ENCODE measurements around the gene CDK2. TPM values are rescaled to one million over a fixed set of nuclear protein-coding genes. Genes with fewer than 3 reads are reported as not detected.
"Not testable (repeated sequence)": the region's sequence is repeated elsewhere in the genome, so short reads cannot be mapped to it uniquely, and the experiment has no call there.

CDK2 gene
- total and polyA plus RNA-seq, 7 donors, result 5.1 to 13.9 (median 8.4) TPM

DNA sequence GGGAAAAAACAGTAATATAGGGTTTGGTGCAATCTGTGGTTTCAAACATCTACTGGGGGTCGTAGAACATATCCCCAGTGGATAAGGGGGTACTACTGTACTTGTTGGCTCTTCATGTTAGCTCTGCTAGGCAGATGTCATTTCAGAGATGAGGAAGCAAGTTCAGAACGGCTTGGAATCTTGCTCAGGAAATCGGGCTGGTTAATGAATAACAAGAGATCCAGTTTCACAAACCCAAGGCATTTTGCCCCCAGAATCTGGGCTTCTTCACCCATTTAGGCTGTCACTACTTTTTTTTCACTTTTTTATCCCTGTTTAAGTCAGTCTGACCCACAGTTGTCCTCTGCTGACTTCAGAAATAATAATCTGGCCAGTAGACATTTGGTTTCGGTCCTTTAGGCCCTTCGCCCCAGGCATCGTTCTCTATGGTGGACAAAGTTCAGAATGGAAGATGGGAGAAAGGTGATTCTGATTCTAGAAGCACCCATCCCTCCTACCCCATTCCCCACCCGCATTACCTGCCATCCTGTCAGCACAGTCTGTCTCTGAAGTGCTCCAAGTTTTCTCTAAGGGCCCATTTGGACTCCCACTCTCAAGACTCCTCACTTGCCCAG is 35.0 kb downstream of the CDK2 start:
- Histone ChIP-seq H3K9me3 (no peaks in the 10 kb centered on the region), H3K27ac (peak overlapping the region; percentile 78), H3K36me3 (ENCODE audit: insufficient read depth in 1 of 2, low read depth in 1 of 2) (peaks cover 0 to 28% of the 10 kb centered on the region in 2 donors), H3K4me3 (no peak overlapping the region), H3K27me3 (ENCODE audit: insufficient read depth in 3 of 3, low read length in 2 of 3) (no peaks in the 10 kb centered on the region), H3K4me1 (peaks cover 17% of the 10 kb centered on the region)
- DNase-seq (no peak), ATAC-seq (no peak)
- intact Hi-C loops (cut with DNase I), result loop anchor here in 1 of 2 donors (10.0 kb wide), 1 partner anchor 103 kb away; the partner anchor contains the start of gene PA2G4
- 62 to 75% (median 69%) methylated on average over 7 of the region's 7 CpGs for WGBS, 3 donors
- no peak for TF ChIP-seq CTCF (IDR thresholded peaks at IDR 0.05)

DNA sequence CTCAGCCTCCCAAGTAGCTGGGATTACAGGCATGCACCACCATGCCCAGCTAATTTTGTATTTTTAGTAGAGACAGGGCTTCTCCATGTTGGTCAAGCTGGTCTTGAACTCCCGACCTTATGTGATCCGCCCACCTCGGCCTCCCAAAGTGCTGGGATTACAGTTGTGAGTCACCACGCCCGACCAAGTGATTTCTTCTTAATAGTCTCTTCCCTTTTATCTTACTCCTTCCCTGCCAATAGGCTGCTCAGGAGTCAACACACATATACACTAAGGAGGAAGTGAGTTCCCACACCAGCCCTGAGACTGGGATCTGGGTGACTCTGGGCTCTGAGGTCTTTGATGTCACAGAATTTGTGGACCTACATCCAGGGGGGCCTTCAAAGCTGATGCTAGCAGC is 36.7 kb downstream of the CDK2 start:
- WGBS, 3 donors, result 81 to 91% (median 85%) methylated on average over 5 of the region's 5 CpGs
- peaks cover 0 to 28% of the 10 kb centered on the region in 2 donors for H3K36me3 ChIP-seq (ENCODE audit: insufficient read depth in 1 of 2, low read depth in 1 of 2)
- not testable (repeated sequence) for DNase-seq; ATAC-seq; H3K27me3 ChIP-seq (ENCODE audit: insufficient read depth in 3 of 3, low read length in 2 of 3); H3K27ac ChIP-seq; H3K4me3 ChIP-seq; H3K9me3 ChIP-seq; H3K4me1 ChIP-seq
- intact Hi-C loops (cut with DNase I), result loop anchor here in 1 of 2 donors (10.0 kb wide), 1 partner anchor 101 kb away; the partner anchor contains the start of gene PA2G4

DNA sequence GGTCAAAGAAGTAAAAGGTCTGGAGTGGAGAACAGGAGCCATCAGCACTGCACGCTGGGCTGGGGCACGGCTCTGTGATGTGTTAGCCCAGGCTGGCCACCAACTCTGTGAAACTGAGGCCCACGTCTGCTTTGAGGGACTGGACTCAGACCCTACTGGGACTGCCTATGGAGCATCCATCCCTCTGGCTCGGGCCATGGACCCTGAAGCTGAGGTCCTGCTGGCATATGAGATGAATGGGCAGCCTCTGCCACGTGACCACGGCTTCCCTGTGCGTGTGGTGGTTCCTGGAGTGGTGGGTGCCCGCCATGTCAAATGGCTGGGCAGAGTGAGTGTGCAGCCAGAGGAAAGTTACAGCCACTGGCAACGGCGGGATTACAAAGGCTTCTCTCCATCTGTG is 37.6 kb downstream of the CDK2 start:
- ATAC-seq, result no peak
- Histone ChIP-seq H3K4me3 (no peak overlapping the region), H3K9me3 (no peaks in the 10 kb centered on the region), H3K27me3 (ENCODE audit: insufficient read depth in 3 of 3, low read length in 2 of 3) (no peaks in the 10 kb centered on the region), H3K27ac (no peak overlapping the region), H3K4me1 (peaks cover 4% of the 10 kb centered on the region), H3K36me3 (ENCODE audit: insufficient read depth in 1 of 2, low read depth in 1 of 2) (peaks cover 0 to 28% of the 10 kb centered on the region in 2 donors)
- TF ChIP-seq CTCF (IDR thresholded peaks at IDR 0.05), result no peak
- intact Hi-C loops (cut with DNase I), result loop anchor here in 1 of 2 donors (10.0 kb wide), 1 partner anchor 101 kb away; the partner anchor contains the start of gene PA2G4
- no peak for DNase-seq
- WGBS, 3 donors, result 88 to 90% (median 88%) methylated on average over 10 of the region's 10 CpGs

DNA sequence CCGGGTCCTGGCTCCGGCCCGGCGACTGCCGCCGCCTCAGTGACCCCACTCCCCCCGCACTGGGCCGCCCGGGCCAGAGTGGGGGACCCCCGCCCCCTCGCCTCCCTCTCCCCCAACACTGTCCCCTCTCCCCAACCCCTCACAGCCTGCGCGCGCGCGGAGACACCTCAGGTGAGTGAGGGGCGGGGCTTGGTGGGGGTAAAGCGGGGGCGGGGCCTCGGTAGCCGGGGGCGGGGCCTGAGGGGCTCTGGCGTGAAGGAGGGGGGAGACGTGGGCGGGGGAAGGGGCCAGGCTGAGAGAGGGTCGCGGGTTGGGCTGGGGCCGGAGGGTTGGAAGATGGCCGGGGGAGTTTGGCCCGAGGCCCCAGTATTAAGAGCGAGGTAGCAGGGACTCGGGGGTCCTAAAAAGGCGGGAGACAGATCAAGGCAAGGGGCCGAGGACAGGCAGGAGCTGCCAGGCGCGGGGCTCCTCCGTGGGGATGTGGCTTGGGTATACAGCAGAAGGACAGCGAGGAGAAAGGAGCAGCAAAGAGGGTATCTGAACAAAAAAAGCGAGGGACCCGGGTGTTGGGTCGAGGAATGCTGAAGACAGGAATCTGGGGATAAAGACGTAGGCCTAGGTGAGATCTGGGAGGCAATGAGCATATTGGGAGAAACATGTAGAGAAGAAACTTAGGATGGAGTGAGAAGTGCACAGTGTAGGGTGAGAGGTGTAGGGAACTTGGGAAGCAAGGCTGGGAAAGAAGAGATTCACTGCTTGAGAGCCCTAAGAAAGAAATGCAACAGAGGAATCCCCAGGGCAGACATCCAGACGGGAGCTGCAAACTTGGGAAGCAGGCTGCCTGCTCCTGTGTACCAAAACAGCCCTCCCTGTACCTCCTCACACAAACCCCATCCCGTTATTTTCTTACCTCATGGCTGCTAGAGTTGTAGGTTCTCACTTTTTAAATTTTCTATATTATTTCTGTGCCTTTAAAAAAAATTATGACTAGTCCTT is 41.2 kb downstream of the CDK2 start:
- Histone ChIP-seq H3K27ac (peak overlapping the region; percentile 93), H3K4me1 (no peaks in the 10 kb centered on the region), H3K9me3 (no peaks in the 10 kb centered on the region), H3K36me3 (ENCODE audit: insufficient read depth in 1 of 2, low read depth in 1 of 2) (peaks cover 0 to 30% of the 10 kb centered on the region in 2 donors), H3K27me3 (ENCODE audit: insufficient read depth in 3 of 3, low read length in 2 of 3) (no peaks in the 10 kb centered on the region), H3K4me3 (peak overlapping the region; percentile 91)
- TF ChIP-seq CTCF (IDR thresholded peaks at IDR 0.05), result no peak
- DNase-seq (peak; percentile 63 to 80), ATAC-seq (peak; percentile 79 to 85 (median 81))
- WGBS, 3 donors, result 1 to 2% (median 1%) methylated on average over 30 to 44 of the region's 44 CpGs
- intact Hi-C loops (cut with DNase I), result loop anchor here in 1 of 2 donors (10.0 kb wide), 1 partner anchor 97 kb away; the partner anchor contains the start of gene PA2G4

- no peaks in the 10 kb centered on the region for H3K4me1 ChIP-seq
- 65 to 69% (median 66%) methylated on average over 2 of the region's 2 CpGs for WGBS, 3 donors
- H3K27ac ChIP-seq, result no peak overlapping the region
- TF ChIP-seq CTCF (IDR thresholded peaks at IDR 0.05), result no peak
- no peak overlapping the region for H3K4me3 ChIP-seq
- no peaks in the 10 kb centered on the region for H3K9me3 ChIP-seq
- DNase-seq (no peak), ATAC-seq (no peak)
- peaks cover 3 to 25% of the 10 kb centered on the region in 2 donors for H3K36me3 ChIP-seq (ENCODE audit: insufficient read depth in 1 of 2, low read depth in 1 of 2)
- intact Hi-C loops (cut with DNase I), result no loop called here
- no peaks in the 10 kb centered on the region for H3K27me3 ChIP-seq (ENCODE audit: insufficient read depth in 3 of 3, low read length in 2 of 3)
Observed at GRCh38 chr12:56010111-56010570, 43.5 kb downstream of the CDK2 start.

Data from psoas muscle (tissue), 8 donors.